GM23338 (cell line): ENCODE measurements around the gene SMARCA2.

Source experiments
- CTCF ChIP-seq, 2 experiments: fragments of 200-600 bp in 1 of 2; sonication (generic) in 1 of 2; conservative IDR thresholded peaks; 2 replicates each; pipeline versions ENCODE4 v1.5.1 to v1.6.1; 2016 to 2017; ENCODE audit warnings: antibody characterized with exemption in 2 of 2, low read depth in 2 of 2, mild to moderate bottlenecking in 2 of 2, moderate library complexity in 1 of 2
- EZH2 ChIP-seq: fragments of 200-600 bp; sonication (generic); IDR thresholded peaks from one replicate; pipeline ENCODE4 v1.8.0; 2017; ENCODE audit warnings: antibody characterized with exemption, mild to moderate bottlenecking, low read depth; ENCODE audit not compliant: unreplicated experiment
- EZH2phosphoT487 ChIP-seq: fragments of 200-600 bp; sonication (generic); IDR thresholded peaks from one replicate; pipeline ENCODE4 v1.8.1; 2018; ENCODE audit warnings: antibody characterized with exemption; ENCODE audit not compliant: unreplicated experiment
- POLR2AphosphoS5 ChIP-seq: IDR thresholded peaks from 2 replicates; pipeline ENCODE4 v1.6.1; 2016; ENCODE audit warnings: antibody characterized with exemption, low read depth
- REST ChIP-seq: IDR thresholded peaks from one replicate; pipeline ENCODE4 v1.6.1; 2018; ENCODE audit warnings: antibody characterized with exemption; ENCODE audit not compliant: unreplicated experiment
- ZNF462 ChIP-seq: fragments of 250-450 bp; sonication (Bioruptor Pico); IDR thresholded peaks from 2 replicates; pipeline ENCODE4 v1.5.0; 2020; ENCODE audit warnings: mild to moderate bottlenecking, moderate library complexity

GRCh38 chr9:2170722-2171121 lies 155.6 kb downstream of the SMARCA2 start:
- TF ChIP-seq CTCF (conservative IDR thresholded peaks at IDR 0.05; ENCODE audit: low read depth in 2 of 2) (no peak), POLR2AphosphoS5 (no peak), EZH2phosphoT487 (no peak), EZH2 (no peak), REST (no peak), ZNF462 (CRISPR knock-in tag) (no peak)
